Activated B cell treated with CpG ODN at 0.5 μM for 24 hours (primary cell): ENCODE data around the gene TMEM131L. TPM values are rescaled to one million over a fixed set of nuclear protein-coding genes. Genes with fewer than 3 reads are reported as not detected.
A peak's percentile ranks its signal among the peaks of the same experiment; 100 is the strongest.

Source experiments
- ATAC-seq: fragments of 200-7000 bp; cut with Tn5 transposase; one replicate; pipeline ENCODE4 v1.10.0; 2021; ENCODE audit warnings: low read depth, mild to moderate bottlenecking, moderate library complexity
- CTCF ChIA-PET: fragments of 350-600 bp; sonication (Branson Sonifier 250); formaldehyde crosslinking; loops from one replicate; lab custom pipeline; 2021; ENCODE audit warnings: antibody characterized with exemption; lab: Charles Lee
- POLR2A ChIA-PET: fragments of 350-600 bp; sonication (Branson Sonifier 250); formaldehyde crosslinking; loops from one replicate; lab custom pipeline; 2021; ENCODE audit warnings: antibody characterized with exemption; lab: Charles Lee
- DNase-seq: peaks from one replicate; pipeline ENCODE4 v3.0.0; 2022
- H3K27ac Mint-ChIP-seq: one replicate; pipeline ENCODE4 v1.8.0; 2020; ENCODE audit warnings: mixed read lengths
- H3K27me3 Mint-ChIP-seq: one replicate; pipeline ENCODE4 v1.8.0; 2021; ENCODE audit warnings: mixed read lengths
- H3K36me3 Mint-ChIP-seq: one replicate; pipeline ENCODE4 v1.8.0; 2021; ENCODE audit warnings: low read depth, mixed read lengths
- H3K4me1 Mint-ChIP-seq: one replicate; pipeline ENCODE4 v1.8.0; 2021; ENCODE audit warnings: mixed read lengths
- H3K4me3 Mint-ChIP-seq: one replicate; pipeline ENCODE4 v1.8.0; 2020; ENCODE audit warnings: mild to moderate bottlenecking, mixed read lengths
- H3K9me3 Mint-ChIP-seq: one replicate; pipeline ENCODE4 v1.8.0; 2020; ENCODE audit warnings: mixed read lengths
- intact Hi-C: fragments of 100-400 bp; cut with micrococcal nuclease; formaldehyde crosslinking; loops from one replicate; pipeline ENCODE4 v1.15.1; 2024
- total RNA-seq: library from RNA; stranded (reverse); gene quantifications from 2 replicates; pipeline ENCODE4 v1.2.3, GENCODE V29; 2022
- TF ChIP-seq, protein P1 (sequence below): fragments of 200-600 bp; IDR thresholded peaks from one replicate; pipeline ENCODE4 v1.8.0; 2022; ENCODE audit warnings: antibody characterized with exemption, mild to moderate bottlenecking

Gene TMEM131L
- total RNA-seq, 1 donor from 2014 or later = 193 TPM

DNA sequence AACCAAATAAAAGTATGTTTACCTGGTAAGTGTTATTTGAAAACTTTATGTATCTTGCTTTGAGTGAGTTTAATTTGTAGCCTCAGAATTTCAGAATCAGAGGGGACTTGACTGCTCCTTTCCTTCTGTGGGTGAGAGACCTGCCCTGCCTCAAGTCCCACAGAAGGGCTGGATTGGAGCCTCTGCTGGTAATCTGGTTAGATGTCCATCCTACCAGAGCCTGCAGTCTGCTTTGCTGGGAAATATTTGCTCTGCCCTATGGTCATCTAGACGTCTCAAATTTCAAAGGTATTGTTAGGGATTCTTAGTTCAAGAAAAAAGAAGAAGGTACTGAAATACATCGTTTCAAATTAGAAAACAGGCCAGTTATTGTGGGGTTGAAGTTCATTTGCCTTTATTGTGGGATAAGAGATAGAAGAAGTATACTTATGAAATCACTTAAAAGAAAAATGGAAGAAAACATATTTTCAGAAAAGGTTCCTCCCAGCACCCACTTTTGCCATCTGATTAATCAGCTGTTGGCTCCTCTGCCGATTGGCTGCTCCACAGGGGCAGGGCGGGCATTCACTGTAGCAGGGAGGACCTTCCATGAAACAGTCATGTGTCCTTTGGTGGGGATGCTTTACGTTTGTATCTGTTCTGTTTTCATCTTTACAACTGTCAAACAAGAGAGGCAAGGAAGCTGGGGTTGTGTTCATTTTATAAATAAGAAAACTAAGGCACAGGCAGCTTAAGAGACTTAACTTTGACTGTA, 144.6 kb downstream of the TMEM131L start:
- H3K4me3 Mint-ChIP-seq = no peak overlapping the region
- peaks cover 17% of the 10 kb centered on the region for H3K4me1 Mint-ChIP-seq
- DNase-seq (no peak), ATAC-seq (no peak)
- no peak overlapping the region for H3K27ac Mint-ChIP-seq
- no peaks in the 10 kb centered on the region for H3K27me3 Mint-ChIP-seq
- ChIA-PET CTCF (no interaction called here), POLR2A (no interaction called here)
- H3K36me3 Mint-ChIP-seq = peaks cover 95% of the 10 kb centered on the region
- intact Hi-C loops = no loop called here
- H3K9me3 Mint-ChIP-seq = peaks cover 4% of the 10 kb centered on the region
- TF ChIP-seq, protein P1, sequence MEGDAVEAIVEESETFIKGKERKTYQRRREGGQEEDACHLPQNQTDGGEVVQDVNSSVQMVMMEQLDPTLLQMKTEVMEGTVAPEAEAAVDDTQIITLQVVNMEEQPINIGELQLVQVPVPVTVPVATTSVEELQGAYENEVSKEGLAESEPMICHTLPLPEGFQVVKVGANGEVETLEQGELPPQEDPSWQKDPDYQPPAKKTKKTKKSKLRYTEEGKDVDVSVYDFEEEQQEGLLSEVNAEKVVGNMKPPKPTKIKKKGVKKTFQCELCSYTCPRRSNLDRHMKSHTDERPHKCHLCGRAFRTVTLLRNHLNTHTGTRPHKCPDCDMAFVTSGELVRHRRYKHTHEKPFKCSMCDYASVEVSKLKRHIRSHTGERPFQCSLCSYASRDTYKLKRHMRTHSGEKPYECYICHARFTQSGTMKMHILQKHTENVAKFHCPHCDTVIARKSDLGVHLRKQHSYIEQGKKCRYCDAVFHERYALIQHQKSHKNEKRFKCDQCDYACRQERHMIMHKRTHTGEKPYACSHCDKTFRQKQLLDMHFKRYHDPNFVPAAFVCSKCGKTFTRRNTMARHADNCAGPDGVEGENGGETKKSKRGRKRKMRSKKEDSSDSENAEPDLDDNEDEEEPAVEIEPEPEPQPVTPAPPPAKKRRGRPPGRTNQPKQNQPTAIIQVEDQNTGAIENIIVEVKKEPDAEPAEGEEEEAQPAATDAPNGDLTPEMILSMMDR = no peak

DNA sequence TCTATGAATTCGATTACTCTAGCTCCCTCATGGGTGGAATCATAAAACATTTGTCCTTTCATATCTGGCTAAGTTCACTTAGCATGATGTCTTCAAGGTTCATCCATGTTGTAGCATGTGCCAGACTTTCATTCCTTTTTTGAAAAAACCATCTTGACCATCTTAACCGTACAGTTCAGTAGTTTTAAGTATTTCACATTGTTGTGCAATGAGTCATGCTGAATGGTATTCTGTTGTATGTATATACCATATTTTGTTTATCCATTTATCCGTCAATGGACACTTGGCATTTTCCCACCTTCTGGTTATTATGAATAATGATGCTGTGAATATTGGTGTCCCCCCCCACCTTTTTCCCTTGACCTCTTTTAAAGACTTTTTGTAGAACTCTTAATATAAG, 145.5 kb downstream of the TMEM131L start:
- DNase-seq (no peak), ATAC-seq (no peak)
- peaks cover 93% of the 10 kb centered on the region for H3K36me3 Mint-ChIP-seq
- TF ChIP-seq, protein P1 = no peak
- H3K27ac Mint-ChIP-seq = no peak overlapping the region
- H3K9me3 Mint-ChIP-seq = peaks cover 4% of the 10 kb centered on the region
- no peaks in the 10 kb centered on the region for H3K27me3 Mint-ChIP-seq
- H3K4me1 Mint-ChIP-seq = peaks cover 22% of the 10 kb centered on the region
- POLR2A ChIA-PET = no interaction called here
- intact Hi-C loops = no loop called here
- CTCF ChIA-PET = no interaction called here
- H3K4me3 Mint-ChIP-seq = no peak overlapping the region

DNA sequence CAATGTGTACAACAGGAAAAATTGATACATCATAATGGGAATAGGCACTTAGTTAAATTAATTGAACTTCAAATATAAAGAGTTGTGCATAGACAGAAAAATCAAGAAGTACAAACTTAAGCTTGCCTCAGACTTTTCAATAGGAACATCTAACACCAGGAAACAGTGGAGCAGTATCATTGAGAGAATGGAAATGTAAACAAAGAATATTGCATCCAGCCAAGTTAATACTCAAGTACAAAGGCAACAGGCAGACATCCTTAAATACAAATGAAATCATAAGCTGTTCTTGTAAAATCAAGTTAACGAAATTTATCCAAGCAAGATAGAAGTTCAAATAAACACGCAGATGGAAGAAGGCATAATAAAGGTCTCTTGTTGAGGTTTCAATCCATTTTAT, 146.7 kb downstream of the TMEM131L start:
- TF ChIP-seq, protein P1 = no peak
- intact Hi-C loops = no loop called here
- Mint-ChIP-seq H3K9me3 (peaks cover 4% of the 10 kb centered on the region), H3K27ac (no peak overlapping the region), H3K4me3 (no peak overlapping the region), H3K4me1 (peaks cover 22% of the 10 kb centered on the region), H3K36me3 (peaks cover 94% of the 10 kb centered on the region), H3K27me3 (no peaks in the 10 kb centered on the region)
- ChIA-PET CTCF (no interaction called here), POLR2A (no interaction called here)
- no peak for DNase-seq
- no peak for ATAC-seq

DNA sequence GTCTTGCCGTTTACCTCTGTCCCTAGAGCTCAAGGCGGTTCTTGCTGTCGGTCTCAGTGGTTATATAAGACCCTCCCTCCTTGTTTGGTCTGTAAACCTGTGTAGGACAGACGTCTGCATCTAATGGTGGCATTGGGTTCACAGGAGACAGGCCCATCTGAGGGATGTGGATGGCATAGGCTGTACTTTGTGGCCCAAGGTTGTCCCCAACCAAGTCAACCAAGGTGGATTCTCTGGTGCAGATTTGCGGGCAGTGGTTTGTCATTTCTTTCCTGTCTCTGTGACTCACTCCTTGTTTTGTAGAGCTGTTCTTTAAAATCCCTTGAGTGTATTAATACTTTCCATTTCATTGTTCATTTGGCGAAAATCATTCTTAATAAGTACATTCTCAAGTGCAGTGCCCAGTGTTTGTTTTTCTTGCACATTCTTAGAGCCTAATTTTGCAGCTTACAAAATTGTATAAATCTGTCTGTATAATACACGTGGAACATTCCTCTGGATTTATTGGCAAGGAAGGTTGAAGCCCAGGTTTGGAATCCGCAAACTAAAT, 149.9 kb downstream of the TMEM131L start:
- no peak for DNase-seq
- Mint-ChIP-seq H3K4me3 (no peak overlapping the region), H3K4me1 (peaks cover 12% of the 10 kb centered on the region), H3K9me3 (no peaks in the 10 kb centered on the region), H3K27me3 (no peaks in the 10 kb centered on the region), H3K36me3 (peaks cover 90% of the 10 kb centered on the region), H3K27ac (peak overlapping the region; percentile 3)
- intact Hi-C loops = loop anchor here (5.0 kb wide), 1 partner anchor 34 kb away; no protein-coding TSS in a partner anchor
- TF ChIP-seq, protein P1 = no peak
- no peak for ATAC-seq
- POLR2A ChIA-PET = no interaction called here
- CTCF ChIA-PET = interaction anchor here (0.8 to 1.1 kb wide), 2 partner anchors 35 to 134 kb away, joined by 3 read pairs; no protein-coding TSS in a partner anchor

DNA sequence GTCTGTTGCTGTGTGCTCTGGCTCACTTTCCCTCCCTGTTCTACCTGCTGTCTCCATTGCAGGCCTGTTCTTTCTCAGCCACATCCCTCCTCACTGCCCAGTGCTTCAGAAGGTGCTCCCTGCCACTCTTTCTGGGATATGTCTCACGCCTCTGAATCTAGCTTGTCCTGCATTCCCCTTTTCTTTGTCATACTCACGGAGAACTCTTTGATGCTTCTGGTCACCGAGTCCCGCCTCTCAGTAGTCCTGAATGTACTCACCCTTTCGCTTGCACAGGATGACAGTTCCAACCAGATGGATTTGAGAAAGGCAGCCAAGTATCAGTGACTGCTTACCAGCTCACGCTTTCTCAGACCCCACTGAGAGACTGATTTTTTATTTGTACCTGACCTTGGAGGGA, 152.7 kb downstream of the TMEM131L start:
- intact Hi-C loops = loop anchor here (5.0 kb wide), 1 partner anchor 37 kb away; no protein-coding TSS in a partner anchor
- Mint-ChIP-seq H3K4me1 (peaks cover 14% of the 10 kb centered on the region), H3K27me3 (no peaks in the 10 kb centered on the region), H3K27ac (peak overlapping the region; percentile 63), H3K4me3 (no peak overlapping the region), H3K36me3 (peaks cover 93% of the 10 kb centered on the region), H3K9me3 (no peaks in the 10 kb centered on the region)
- ATAC-seq = no peak
- ChIA-PET CTCF (interaction anchor here (1.0 kb wide), 1 partner anchor 16 kb away, joined by 3 read pairs; no protein-coding TSS in a partner anchor), POLR2A (no interaction called here)
- DNase-seq = no peak
- TF ChIP-seq, protein P1 = no peak
